Endometrial microvascular endothelial cells (primary cell): ENCODE data around the gene SNAI3. TPM values are rescaled to one million over a fixed set of nuclear protein-coding genes. Genes with fewer than 3 reads are reported as not detected.

ENCODE experiments used
- in situ Hi-C: cut with HindIII; loops from 2 replicates; pipeline ENCODE4 v1.10.0; 2017; ENCODE audit warnings: low sequenced_read_pairs, low pct_unique_long_range_greater_than_20kb; ENCODE audit errors: inconsistent ontology term
- total RNA-seq: library from RNA; depleted of rRNA; stranded (reverse); fragments of >200 nt; gene quantifications from one replicate; pipeline ENCODE4 v1.2.3, GENCODE V29; 2015; ENCODE audit errors: inconsistent ontology term

SNAI3 gene
- total RNA-seq, 1 donor from 2014 or later = not detected

DNA sequence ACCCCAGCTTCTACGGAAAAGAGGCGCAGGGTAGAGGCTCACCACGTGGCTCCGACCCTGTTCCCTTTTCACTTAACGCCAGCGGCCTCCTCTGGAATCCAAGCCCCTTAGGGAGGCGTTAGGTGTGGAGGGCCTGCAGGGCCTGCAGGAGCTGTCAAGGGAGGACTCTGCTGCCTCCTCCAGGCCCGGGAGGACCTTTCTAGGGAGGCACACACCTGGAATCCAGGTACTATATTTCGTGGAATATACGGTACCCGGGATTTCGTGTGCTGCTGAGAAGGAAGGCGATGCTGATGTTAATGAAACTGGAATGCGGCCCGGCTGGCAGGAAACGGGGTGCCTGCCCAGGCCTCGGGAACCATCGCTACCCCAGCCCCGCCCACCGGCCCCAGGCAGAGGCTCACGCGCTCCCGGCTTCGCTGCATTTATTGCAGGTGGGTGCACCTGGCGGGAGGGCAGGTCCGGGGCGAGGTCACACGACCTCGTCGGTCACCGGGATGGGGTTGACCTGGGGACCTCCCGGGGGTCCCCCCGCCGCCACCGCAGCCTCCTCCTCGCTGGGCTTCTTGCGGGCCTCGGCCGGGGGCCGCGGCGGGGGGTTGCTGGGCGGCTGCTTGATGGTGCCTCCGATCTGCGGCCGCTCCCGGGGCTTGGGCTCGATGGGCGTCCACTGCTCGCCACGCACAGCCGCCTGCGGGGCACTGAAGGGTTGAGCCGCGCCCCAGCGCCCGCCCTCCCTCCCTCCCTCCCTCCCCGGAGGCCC lies 43.2 kb downstream of the SNAI3 start:
- in situ Hi-C loops = no loop called here

DNA sequence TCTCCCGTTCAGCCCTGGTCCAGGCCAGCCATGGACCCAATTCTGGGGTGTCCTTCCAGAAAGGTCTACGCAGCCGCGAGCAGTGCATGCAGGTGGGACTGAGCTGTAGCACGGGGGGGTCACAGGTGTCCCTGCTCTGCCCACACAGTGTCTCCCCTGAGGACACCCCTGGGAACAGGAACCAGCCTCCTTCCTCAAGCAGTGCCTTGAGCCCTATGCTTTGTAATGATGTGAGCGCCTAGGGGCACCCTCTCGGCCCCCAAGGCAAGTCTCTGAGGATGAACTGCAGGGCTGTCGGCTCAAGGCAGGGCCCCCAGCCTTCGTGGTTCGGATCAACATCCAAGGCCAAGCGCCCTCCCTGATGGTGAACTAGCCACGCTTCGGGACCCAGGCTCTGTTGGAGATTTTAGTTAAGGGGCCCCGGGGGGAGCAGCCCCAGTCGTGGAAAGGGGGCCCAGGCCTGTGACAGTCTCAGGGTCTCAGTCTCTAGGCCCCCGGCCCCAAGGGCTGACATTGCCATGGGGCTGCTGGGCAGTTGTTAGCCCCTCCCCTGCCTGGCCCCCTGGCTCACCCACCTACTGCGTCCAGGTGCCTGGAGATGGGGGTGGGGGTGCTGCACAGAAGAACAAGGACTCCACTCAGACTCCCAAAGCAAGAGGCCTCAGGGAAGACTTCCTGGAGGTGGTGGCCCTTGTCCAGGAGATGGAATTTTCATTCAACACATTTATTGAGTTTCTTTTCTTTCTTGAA lies 45.6 kb downstream of the SNAI3 start:
- in situ Hi-C loops = no loop called here

DNA sequence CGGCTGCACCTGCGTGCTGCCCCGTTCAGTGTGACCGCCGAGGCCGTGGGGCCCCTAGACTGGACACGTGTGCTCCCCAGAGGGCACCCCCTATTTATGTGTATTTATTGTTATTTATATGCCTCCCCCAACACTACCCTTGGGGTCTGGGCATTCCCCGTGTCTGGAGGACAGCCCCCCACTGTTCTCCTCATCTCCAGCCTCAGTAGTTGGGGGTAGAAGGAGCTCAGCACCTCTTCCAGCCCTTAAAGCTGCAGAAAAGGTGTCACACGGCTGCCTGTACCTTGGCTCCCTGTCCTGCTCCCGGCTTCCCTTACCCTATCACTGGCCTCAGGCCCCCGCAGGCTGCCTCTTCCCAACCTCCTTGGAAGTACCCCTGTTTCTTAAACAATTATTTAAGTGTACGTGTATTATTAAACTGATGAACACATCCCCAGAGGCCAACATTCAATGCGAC lies 46.2 kb downstream of the SNAI3 start:
- in situ Hi-C loops = no loop called here

DNA sequence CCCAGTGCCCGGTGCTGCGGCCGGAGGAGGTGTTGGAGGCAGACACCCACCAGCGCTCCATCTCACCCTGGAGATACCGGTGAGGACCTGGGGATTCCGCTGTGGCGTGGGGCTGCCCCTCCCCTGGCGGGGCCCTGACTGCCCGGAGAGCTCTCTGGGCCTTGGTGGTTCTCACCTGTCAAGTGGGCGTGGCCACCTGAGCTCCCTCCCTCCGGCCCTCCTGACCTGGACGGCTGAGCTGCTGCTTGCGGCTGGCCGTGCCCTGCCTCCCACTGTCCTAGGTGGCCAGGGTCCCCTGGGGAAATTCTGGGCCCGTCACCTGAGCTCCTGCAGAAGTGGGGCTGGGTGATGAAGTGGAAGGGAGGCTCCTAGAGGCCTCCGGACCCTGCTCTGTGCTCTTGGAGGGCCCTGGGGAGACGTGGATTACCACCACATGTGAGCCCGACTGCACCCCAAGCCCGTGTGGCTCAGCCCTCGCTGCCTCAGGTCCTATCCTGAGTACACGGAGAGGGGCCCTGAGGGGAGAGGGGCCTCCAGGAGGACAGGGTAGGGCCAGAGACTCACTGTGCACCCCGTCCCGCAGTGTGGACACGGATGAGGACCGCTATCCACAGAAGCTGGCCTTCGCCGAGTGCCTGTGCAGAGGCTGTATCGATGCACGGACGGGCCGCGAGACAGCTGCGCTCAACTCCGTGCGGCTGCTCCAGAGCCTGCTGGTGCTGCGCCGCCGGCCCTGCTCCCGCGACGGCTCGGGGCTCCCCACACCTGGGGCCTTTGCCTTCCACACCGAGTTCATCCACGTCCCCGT lies 46.9 kb downstream of the SNAI3 start:
- in situ Hi-C loops = no loop called here

DNA sequence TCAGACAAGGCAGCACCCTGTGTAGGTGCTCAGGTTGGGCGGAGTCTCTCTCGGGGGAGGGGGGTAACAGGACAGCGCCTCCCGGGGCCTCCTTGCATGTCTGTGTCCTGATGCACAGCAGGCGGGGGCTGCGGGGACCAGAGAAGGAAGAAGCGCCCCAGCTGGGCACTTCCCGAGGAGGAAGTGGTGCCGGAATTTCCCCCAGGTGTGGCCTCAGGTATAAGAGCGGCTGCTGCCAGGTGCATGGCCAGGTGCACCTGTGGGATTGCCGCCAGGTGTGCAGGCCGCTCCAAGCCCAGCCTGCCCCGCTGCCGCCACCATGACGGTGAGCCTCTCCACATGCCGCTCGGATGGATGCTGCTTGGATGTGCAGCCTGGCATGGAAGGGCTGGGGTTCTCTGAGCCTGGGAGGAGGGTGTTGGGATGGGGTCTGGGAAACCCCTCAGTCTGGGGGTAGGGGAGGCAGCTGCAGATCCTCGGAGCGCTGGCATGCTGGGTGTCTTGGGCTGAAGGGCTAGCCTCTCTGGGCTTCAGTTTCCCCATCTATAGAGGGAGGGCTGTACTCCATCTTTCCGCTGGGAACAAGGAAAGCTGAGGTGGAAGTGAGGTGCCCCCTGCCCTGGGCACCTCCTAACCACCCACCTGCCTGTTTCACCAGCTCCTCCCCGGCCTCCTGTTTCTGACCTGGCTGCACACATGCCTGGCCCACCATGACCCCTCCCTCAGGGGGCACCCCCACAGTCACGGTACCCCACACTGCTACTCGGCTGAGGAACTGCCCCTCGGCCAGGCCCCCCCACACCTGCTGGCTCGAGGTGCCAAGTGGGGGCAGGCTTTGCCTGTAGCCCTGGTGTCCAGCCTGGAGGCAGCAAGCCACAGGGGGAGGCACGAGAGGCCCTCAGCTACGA lies 47.7 kb downstream of the SNAI3 start, which contains the start of gene IL17C:
Gene IL17C (plus strand): TSS at position 250 of the 908 bp plus-strand sequence. CDS start 70 bp downstream, at position 320.
- in situ Hi-C loops = no loop called here

DNA sequence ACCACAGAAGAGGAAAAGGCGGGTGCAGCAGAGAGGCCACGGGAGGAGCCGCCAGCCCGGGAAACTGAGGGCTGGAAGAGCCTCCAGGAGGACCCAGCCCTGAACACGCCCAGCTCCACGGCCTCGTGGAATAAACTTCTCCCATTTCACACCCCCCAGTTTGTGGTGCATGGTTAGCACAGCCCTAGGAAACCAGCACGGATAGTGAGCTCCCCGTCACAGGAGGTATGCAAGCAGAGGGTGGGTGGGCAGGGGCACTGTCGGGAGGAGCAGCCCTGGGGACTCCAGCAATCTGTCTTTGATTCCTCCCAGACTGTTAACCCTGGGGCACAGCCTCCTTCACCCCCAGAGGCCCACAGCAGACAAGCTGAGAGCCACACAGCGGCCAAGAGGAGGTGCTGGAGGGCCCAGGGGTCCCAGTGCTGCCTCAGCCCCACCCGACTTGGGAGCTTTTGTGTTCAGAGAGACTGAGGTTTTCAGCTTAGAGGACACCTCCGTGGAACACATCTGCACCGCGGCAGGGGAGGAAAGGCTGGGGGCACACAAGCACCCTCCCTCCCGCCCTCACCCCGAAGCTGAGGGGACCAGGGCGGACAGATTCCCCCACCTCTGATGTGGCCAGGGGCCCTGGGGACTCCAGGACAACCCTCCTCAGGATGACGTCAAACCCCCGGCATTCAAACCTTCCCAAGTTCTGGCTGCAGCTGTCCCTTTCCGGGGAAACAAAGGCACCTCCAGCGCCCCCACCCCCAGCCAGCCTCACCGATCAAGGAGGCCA lies 49.6 kb downstream of the SNAI3 start:
- in situ Hi-C loops = no loop called here

DNA sequence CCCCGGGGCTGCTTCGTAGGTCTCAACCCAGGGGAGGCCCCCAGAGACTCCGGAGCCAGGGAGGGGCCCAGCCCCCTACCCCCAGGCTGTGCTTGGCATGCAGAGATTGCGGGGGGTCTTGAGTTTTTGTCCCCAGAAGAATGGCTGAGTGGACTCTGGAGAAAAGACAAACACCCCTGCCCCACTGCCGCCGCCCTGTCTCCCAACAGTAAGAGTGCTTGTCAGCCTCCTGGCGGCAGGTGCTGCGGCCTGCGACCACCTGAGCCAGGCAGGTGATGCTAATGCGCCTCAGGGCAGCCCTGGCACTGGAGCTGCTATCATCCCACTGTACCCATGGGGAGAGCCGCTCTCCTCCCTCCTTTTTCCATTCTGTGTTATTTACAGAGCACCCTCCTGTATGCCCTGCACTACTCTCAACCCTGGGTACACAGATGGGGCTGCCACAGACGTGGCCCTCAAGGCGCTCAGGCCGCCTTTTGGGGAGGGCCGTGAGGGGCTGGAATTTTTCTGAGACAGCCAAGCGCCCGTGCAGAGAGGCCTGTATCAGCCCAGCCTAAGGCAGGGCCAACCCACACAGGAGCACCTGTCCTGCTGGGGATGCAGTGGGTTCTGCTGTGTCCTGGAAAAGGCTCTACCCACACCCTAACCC lies 50.5 kb downstream of the SNAI3 start:
- in situ Hi-C loops = no loop called here

DNA sequence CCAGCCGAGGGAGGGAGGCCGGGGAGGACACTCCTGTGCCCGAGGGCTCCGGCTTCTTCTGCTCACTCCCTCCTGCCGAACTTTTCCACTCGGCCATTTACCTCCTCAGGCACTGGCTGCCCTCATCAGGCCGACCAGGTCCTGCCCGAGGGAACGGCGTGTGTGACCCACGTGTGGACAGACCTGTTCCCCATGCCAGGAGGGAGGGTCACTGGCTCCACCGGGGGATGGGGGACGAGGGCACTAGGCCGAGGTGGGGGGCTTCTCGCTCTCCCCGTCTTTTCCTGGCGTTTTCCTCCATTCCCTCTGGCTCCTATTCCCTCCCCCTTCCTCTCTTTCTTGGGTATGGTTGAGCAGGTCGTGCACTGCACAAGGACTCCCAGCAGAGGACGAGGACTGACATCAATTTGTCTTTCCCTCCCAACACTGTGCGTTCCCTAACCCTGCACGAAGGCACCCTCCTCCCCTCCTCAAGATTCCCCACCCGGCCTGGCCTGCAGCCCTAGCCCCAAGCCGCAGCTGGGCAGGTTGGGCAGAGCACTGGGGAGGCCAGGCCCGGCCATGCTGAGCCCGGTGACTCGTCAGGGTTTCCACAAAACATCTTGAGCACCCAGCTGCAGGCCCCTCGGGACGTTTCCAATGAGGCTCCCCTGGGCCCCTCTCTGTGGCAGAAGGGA lies 51.2 kb downstream of the SNAI3 start:
- in situ Hi-C loops = no loop called here

DNA sequence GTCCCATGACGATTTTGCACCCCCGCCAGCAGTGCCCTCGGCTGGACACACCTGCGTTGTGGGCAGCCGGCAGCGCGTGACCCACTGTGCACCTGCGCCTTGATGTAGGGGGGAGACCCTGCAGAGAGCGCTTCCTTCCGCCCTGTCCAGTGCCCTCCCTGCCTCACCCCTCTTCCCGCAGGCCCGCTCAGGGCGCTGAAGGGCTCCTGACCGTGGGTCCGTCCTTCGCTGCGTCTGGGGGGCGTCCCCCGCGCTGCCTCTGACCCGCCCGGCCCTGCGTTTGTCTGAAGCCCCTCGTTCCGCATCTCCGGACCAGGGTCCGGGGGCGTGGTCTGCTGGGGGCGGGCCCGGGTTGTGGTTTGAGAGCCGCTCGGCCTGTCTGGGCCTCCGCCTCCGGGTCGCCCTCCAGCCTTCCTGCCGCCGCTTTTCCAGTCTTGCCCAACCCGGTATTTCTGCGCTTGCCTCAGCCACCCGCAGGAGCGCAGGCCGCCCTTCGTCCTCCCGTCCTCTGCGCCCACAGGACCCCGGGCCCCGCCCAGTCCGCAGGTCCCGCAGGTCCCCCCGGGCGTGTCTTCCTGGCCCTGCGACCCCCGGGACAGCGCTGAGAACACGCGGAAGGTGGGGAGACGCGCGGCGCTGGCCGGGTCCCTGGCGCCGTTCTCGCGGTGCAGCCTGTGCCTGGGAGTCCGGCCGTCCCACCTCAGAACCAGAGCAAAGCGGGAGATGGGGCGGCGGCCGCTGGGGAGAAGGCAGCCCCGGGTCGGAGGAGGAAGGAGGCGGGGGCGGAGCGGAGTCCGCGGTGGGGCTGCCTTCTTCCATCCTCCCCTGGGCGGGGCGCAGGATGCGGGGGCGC lies 51.9 kb downstream of the SNAI3 start:
- in situ Hi-C loops = no loop called here

DNA sequence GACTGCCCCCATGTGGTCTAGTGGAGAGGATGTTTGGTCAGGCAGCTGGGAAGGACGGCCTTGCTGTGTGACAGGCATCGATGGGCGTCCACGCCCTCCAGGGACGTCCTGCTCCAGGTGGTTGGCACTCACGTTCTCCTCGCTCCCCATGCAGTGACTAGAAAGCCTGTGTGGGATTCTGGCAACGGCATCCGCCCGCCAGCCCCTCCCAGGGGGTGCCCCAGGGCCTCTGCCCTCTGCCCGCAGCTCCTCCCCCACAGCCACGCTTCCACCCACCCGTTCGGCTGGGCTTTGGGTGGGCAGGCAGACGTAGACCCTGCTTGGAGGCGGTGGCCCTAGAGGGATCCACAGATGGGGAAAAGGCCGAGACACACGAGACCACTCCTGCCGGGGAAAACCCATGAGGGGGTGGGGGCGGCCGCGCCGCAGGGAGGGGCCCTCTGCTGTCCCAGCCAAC lies 52.6 kb downstream of the SNAI3 start:
- in situ Hi-C loops = no loop called here

DNA sequence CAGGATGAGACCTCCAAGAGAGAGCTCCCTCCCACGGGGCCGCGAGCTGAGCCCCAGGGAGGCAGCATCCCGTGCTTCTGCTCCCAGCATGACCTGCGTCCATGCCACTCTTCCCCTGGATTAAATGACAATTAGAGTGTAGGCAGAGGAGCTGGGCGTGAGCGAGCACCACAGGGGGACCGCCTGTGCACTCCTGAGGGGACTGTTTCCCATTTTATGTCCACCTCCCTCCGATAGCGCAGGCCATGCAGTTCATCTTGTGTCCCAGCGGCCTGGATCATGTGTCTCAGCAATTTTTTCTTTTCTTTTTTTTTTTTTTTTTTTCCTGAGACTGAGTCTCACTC lies 53.7 kb downstream of the SNAI3 start:
- in situ Hi-C loops = no loop called here

DNA sequence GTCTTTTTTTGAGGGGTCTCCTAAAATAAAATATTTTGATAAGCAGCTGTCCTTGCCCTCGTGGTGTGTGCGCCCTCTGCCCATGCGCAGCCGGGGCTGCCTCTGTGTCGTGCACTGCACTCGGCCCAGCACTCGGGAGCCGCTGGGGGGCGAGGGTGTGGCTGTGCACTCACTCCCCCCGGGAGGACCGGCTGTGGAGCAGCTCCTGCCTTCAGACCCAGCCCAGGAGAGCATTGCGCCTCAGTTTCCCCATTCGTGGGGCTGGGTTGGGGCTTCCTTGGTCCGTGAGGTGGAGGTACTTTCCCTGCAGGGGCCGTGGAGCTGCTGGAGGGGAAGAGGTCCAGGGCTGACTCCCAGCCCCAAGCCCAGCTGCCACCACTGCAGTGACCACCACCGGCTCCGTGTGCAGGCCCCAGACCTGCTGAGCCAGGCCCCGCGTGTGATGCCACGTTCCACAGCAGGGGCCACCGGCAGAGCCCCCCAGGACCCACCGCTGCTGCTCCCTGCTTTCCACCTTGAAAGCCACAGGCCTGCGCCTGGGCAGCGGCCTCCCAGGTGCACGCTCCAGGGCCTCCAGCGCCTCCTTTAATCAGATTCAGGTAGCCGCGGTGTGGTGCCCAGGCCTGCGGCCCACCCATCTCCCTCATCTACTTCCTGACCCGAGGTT lies 54.3 kb downstream of the SNAI3 start:
- in situ Hi-C loops = no loop called here

DNA sequence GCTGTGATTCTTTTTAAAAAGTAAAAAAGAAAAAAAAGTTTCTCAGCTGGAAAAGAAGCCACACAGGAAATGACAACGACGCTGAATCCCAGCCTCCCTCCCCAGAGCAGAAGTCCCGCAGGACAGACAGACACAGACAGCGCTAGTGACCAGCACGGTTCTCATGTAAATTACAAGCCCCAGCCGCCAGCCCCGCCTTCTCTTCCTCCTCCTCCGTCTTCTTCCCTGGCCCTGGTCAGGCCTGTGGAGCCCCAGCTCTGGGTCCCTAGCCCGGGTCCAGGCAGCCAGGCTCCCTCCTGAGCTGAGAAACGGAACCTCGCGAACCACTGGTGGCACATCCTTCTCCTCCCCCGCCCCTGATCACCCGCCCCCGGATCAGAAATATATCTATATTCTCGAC lies 54.9 kb downstream of the SNAI3 start:
- in situ Hi-C loops = no loop called here

DNA sequence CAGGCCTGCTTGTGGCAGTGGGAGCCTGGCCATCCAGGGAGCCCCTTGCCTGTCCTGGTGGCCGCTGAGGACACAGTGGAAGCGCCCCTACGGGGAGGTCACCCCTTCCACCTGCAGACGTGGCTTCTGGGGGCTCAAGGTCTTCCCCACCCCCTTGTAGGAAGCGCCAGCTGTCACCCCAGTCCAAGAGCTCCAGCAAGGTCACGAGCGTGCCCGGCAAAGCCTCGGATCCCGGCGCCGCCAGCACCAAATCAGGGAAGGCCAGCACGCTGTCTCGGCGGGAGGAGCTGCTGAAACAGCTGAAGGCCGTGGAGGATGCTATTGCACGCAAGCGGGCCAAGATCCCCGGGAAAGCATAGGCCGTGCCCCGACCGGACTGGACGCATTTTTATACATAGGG lies 55.4 kb downstream of the SNAI3 start:
- in situ Hi-C loops = no loop called here

DNA sequence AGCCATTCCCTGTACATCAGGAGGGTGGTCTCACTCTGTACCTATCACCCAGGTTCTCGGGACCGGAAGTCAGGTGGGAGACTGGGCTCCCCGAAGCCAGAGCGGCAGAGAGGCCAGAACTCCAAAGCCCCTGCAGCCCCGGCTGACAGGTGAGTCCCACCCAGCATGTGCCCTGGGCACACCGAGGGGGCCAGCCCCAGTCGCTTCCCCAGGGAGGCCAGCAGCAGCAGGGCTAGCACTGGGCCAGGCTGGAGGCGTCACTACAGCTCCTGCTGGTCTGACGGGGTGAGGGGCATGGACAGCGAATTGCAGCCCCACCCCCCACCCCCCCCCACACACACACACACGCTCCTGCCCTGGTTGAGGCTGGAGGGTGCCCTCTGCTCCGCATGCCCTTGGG lies 55.9 kb downstream of the SNAI3 start:
- in situ Hi-C loops = no loop called here
